ENCODE data around the gene F8.

GRCh38 chrX:154902408-154902807 lies 120.1 kb downstream of the F8 start:
- no peak for TF ChIP-seq CTCF (conservative IDR thresholded peaks at IDR 0.05; ENCODE audit: low read length)
- TF ChIP-seq EZH2phosphoT487 (IDR thresholded peaks at IDR 0.05; ENCODE audit: borderline replicate concordance), result no peak
